Suppressor macrophage treated with lipopolysaccharide for 4 hours (primary cell): ENCODE results near the gene ACRBP.
"Not testable (repeated sequence)": the region's sequence is repeated elsewhere in the genome, so short reads cannot be mapped to it uniquely, and the experiment has no call there.

ENCODE experiments used
- DNase-seq: peaks from one replicate; pipeline ENCODE4 v3.0.0-alpha.2; 2020

ACRBP gene

DNA sequence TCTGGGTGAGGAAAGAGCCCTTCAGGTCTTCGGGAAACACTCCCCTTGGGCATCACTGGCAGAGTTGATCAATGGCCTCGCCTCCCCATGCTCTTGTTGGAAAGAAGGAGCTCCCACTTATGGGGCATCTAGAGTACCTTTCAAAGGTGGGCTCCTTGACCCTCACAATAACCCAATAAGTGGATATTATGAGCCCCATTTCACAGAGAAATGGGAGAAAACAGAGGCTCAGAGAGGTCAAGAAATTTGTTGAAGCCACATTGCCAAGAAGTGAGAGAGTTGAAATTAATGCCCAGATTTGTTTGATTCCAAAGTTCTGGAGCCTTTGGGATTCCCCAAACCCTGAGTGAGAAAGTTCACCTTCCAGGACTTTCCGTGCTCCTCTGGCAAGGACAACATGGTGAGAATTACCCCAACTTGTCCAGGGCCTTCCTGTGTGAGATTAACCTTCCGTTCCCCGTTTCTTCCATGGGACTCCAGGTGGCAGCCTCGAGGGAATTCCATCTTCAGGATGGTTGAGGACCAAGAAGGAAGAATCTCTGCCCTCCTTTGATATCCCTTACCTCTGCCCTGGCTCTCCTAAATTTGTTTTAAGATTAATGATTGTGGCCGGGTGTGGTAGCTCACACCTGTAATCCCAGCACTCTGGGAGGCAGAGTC is 32.6 kb downstream of the ACRBP start:
- DNase-seq: no peak

DNA sequence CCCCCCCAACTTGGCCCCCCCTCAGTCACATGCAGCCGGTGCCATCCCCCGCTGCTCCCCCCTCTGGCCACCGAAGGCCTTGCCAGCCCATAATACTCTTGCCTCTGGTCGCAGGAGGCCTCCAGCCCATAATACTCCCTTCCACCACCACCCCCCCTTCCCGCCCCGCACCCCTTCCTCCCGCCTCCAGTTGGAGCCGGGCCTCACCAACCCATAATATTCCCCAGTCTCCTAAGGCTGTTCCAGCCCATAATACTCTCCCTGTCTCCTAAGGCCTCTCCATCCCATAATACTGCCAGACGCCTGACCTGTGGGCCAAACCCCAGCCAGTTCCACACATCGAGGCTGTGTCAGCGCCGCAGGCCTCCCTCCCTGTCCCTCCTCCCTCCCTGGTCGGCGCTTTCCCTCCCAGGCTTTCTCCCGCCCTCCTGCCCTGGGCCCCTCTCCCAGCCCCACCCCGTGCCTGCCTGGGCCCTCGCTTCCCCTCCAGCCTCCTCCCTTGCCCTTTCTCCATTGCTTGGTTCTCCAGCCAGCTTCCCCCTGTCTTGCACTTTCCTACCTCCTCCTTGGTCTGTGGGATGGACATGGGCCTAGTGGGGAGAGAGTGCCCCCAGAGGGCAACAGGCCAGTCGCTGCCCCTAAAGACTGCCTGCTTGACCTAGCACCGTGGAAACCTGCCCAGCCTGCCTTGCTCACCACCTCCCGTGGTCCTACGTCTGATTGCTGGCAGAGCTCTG is 33.3 kb downstream of the ACRBP start:
- DNase-seq: peak; percentile 62

DNA sequence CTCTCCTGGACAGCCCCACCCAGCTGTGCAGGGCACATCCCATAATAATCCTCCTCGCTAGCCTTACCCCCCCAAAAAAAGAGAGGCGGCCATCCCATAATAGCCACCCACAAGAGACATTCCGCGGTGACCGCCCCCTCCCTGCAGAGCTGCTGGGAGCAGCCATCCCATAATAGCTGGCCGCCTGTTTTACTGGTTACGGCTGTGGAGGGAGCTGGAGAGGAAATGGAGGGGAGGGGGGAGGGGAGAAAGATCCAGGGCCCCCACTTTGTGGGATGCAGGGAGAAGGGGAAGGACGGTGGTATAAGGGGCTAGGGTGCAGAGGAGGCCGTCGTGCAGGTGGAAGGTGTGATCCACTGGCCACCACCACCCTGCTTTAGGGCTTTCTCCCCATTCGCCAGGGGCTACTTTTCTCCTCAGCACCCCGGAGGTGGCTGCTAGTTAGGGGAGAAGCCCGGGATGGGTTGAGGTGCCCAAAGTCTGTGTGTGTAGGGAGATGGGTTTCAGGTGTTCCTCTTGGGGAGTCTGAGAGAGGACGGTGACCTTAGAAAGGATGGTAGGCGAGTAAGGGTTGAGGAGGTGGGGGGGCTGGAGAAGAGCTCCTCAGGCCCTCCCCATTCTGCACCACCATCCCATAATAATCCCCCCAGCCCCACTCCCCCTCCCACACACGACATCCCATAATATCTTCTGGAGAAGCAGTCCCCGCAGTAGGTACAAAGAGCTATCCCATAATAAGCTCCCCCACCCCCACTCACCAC is 34.0 kb downstream of the ACRBP start:
- no peak for DNase-seq

DNA sequence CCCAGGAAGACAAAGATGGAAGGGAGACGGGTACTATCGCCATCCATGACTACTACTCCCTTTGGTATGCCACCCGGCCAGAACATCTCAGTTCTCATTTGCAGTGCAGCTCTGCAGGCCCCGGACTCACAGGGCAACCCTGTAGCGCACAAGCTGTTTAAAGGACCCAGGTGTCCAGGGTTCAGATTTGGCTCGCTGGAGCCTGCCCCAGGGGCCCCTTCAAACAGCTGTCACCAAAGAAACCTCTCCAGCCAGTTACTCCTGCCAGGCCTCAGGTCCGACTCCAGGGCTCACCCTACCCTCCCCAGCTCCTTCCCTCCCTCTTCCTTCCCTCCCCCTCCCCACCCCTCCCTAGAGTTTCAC is 34.6 kb downstream of the ACRBP start:
- no peak for DNase-seq

DNA sequence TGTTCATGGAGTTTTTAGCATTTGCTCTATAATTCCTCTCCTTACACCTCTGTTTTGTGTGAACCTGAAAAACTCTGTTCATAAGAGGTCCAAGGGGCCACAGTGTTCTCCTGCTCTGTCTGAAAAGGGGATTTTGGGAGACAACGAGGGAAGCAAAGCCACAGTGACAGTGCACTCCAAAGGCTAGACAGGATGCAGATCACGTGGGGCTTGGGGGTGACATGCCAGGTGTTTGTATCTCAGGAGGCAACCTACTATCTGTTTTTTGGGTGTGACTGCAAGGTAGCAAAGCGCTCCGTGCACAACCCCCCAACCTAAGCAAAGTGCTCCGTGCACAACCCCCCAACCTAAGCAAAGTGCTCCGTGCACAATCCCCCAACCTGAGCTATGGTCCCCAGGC is 35.0 kb downstream of the ACRBP start:
- DNase-seq: no peak

DNA sequence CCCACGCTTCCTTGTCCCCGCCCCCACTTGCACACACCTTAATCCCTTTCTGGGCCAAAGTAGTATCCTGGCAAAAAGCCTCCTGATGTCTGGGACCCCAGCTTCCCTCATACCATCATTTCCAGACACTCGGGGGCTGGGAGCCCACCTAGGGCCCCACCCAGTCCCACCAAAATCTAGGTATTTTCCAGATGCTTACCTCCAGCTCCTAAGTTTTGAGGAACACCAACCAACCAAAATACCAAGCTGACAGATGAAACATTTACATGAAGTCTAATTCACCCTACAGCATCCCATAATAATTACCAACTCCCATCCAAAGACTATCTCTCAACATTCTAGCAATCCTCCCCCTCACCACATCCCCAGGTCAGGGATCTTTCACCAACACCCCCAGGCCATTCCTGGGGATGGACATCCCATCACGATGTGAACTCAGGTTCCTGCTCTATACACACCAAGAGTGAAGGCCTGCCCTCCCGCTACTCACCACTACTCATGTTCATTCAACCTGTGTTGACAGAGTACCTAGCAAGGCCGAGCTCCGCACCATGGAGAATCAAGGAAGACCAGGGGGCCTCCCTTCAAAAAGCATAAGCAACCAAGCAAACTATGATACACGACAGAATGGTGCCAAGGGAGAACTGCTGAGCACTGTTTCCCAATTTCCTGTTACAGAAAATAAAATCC is 38.5 kb downstream of the ACRBP start:
- no peak for DNase-seq

DNA sequence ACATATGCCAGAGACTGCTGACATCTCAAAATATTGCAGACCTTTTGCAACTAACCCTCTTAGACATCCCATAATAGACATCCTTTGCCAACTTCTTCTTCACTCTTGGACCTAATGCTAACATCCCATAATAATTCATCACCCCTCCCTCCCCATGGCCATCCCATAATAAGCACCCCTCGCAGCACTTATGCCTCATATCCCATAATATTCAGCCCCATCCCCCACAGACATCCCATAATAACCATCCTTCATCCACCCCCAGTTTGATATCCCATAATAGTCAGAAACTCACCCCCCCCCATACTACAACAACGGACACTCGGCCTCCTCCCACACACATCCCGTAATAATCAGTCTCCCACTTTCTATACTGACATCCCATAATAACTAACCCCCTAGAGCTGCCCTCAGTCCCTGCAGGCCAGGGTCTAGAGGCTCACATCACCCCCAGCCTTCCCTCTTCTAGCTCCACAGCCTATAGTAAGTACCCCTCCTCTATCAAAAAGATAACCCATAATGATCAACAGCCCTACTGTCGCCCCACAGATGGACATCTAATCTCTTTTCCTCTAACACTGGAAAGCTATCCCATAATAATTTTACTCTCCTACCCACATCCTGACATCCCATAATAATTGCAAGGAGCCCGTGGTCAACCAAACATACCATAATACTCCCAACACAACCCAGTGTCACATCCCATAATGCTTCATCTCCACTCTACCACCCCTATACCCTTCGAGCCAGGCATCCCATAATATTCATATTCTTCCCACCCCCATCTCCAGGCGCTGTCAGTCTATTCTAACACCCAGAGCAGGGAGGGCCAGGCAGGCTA is 39.3 kb downstream of the ACRBP start:
- DNase-seq: no peak

DNA sequence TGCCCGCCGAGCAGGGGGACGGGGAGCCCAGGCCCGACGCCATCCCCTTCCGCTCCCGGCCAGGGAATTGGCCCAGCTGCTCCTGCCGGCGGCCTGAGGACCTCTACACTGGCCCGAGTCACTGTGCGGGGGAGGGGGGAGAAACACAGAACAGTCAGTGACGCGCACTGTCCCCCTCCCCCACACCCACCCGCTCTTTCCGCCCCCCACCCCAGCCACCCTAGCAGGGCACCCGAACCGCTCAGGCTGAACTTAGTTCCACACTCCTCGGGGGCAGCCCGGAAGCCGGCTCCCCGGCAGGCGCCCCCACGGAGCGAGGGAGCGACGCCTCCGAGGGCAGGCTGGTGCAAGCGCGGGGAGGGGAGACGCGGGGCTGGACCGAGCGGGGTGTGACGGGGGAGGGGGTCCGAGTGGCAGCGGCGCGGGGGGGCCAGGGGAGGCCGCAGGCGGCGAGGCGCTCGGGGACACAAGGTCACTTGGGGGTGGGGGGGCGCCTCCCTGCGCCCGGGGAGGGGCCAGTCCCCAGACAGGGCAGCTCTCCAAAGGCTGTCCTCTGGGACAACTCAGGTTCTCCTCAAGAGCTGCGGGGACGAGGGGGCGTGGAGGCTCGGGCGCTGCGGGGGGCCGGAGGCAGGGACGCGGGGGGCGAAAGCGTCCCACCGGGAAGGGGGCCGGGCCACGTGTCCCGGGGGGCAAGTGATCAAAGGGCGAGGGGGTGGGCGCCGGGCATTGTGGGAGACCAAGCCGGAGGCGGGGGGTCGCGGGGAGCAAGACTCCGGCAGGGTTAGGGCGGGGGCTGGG is 40.7 kb downstream of the ACRBP start:
- peak; percentile 59 for DNase-seq

DNA sequence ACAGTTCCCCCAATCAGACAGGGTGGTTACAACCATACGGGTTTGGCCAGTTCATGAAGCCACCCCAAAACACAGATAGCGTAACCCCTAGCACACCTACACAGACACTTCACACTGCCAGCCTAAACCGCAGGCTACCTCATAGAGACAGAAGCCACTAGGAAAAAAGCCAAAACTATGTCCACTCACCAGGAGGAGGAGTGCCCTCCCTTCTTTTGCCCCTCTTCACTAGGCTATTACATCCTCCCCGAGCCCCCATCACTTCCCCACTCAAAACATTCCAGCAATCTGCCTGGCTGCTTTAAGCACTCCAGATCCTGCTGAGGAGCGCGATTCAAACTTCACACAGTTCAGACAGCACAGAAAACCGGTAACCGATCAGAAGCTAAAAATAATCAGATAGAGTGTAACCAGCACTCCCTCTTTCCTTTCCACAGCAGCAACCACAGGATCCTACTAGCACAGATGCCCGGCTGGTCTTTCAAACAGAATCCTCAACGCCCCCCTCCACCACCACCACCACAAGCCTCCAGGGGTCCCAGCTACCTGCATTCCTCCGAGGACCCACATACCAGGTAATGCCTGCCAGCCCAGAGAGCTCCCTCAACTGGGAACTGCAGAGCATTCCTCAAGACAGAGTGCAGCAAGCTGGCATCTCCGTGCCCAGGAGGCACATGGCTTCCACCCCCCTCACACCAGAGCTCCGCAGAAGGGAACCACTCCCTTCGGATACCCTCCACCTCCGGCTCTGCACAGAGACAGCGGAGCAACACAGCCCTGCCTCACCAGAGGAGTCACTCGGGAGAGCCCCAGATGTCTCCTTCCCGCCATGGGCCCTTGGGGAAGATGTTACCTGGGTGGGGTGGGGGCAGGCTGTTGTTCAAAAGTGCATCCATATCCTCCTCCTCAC is 41.6 kb downstream of the ACRBP start:
- DNase-seq: no peak

DNA sequence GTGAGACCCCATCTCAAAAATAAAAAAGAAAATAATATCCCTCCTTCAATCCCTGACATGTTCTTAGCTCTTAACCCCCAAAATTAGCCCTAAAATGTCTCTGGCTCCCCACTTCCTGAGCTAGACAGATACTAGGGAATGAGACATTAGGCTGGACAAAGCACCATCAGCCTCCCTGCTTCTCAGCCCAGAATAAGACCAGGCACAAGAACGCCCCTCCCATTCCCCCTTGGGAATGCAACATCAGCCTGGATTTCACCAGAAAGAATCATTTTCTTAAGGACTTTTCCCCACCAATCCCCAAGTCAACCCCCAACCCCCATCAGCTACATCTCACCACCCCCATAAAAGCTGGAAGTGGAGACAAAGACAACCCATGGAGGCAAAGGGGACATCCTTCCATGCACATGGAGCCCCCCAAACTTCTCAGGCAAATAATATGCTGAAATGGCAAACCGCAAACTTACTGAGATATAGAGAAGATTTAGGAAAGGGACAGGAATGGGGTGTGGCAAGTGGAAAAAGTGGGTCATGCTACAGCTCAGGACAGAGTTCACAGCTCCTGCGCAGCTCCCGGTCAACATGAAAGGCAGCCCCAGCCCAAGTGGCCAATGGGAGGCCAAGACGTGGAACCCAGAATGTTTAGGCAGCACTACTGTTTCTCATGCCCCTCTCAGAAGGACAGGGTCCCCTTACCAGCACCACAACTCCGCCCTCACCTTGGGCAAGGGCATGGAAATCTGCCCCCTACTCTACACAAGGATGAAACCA is 42.8 kb downstream of the ACRBP start:
- DNase-seq: no peak

DNA sequence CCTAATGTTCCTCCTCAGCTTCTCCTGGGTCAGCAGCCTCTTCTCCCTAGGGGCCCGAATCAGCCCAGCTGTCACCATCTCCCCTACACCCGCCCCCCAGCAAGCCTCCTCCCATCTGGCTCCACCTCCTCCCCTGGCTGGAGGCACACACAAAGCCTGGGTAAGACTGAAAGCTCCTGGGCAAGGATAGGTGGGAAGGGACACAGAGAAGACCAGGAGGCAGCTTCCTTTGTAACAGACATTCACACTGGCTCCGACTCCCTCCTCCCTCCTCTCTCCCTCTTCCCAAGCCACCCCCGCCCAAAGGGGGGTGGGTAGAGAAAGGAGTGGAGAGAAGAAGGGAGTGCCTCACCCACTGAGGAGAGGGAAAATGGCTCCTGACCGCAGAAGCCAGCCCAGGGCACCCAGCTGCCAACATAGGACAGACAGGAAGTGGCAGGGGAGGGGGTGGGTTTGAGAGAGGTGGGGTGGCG is 44.1 kb downstream of the ACRBP start:
- DNase-seq: no peak

DNA sequence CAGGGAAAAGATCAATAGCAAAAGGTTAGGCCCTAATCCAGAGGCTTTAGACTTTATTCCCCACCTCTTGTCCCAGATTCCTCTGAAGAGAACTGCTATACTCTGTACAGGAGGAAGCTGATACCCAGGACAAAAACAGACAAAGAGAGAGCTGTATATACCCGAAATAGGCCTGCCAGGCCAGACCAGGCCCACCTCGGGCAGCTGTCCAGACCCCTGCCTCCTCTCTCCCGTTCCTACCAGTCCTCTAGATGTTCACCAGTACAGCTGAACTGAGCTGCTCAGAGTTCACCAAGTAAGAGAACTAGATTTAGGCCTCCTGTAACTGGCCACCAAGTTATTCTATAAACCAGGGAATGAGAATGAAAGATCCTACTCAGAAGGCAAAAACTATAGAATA is 44.7 kb downstream of the ACRBP start:
- DNase-seq: no peak

DNA sequence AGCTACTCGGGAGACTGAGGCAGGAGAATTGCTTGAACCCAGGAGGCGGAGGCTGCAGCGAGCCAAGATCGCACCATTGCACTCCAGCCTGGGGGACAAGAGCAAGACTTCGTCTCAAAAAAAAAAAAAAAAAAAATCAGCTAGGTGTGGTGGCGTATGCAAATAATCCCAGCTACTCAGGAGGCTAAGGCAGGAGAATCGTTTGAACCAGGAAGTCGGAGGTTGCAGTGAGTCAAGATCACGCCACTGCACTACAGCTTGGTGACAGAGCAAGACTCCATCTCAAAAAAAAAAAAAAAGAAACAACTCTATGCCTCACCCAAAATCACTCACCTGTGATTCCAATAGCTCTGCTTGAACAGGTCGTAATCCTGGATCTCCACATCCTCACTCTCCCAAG is 51.6 kb downstream of the ACRBP start:
- DNase-seq: not testable (repeated sequence)

DNA sequence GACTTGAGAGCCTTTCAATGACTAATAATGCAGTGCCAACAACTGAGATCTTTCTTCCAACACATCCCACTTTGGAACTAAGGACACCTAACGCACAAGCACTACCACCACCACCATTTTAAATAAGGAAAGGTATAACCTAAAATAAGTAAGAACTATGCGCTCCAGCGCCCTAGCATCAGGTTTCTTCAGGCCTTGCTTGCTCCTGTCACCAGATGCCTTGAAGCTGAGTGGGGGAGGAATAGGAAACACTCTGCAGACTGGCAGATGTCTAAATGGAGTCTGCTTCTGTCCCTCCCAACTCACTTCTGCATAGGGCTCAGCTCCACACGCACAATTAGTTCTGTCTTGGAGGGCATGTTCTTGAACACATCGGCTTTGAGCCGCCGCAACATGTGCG is 55.1 kb downstream of the ACRBP start:
- no peak for DNase-seq
